MM.1S (cell line): Measurements from ENCODE around the gene TLR4.

Experiments
- DNase-seq: peaks from one replicate; pipeline ENCODE4 v3.0.0-alpha.2; 2015
- H2AFZ ChIP-seq: fragments of 300-600 bp; sonication (generic); 2 replicates; pipeline ENCODE4 v1.6.0; 2016; ENCODE audit warnings: antibody characterized with exemption, low read length
- H3F3A ChIP-seq: fragments of 300-600 bp; sonication (generic); 2 replicates; pipeline ENCODE4 v1.6.1; 2016; ENCODE audit warnings: mild to moderate bottlenecking, antibody characterized with exemption, low read length, moderate library complexity, mixed read lengths; ENCODE audit not compliant: insufficient read depth
- H3K27ac ChIP-seq: fragments of 300-600 bp; sonication (generic); 2 replicates; pipeline ENCODE4 v1.5.1; 2016; ENCODE audit warnings: mild to moderate bottlenecking, low read length
- H3K27me3 ChIP-seq: fragments of 300-600 bp; sonication (generic); replicated peaks from 2 replicates; pipeline ENCODE4 v1.6.0; 2016; ENCODE audit warnings: low read length; ENCODE audit not compliant: insufficient read depth
- H3K36me3 ChIP-seq: fragments of 300-600 bp; sonication (generic); replicated peaks from 2 replicates; pipeline ENCODE4 v1.6.1; 2016; ENCODE audit warnings: mild to moderate bottlenecking, low read length, mixed read lengths; ENCODE audit not compliant: insufficient read depth
- H3K4me1 ChIP-seq: fragments of 300-600 bp; sonication (generic); 2 replicates; pipeline ENCODE4 v1.6.1; 2016; ENCODE audit warnings: low read length, mixed read lengths
- H3K4me2 ChIP-seq: fragments of 300-600 bp; sonication (generic); 2 replicates; pipeline ENCODE4 v1.6.0; 2016; ENCODE audit warnings: low read depth, low read length
- H3K4me3 ChIP-seq: fragments of 300-600 bp; sonication (generic); 2 replicates; pipeline ENCODE4 v1.5.1; 2016; ENCODE audit warnings: low read length, mixed read lengths
- H3K79me2 ChIP-seq: fragments of 300-600 bp; sonication (generic); 2 replicates; pipeline ENCODE4 v1.6.1; 2016; ENCODE audit warnings: mixed run types, low read length, mixed read lengths
- H3K9ac ChIP-seq: fragments of 300-600 bp; sonication (generic); 2 replicates; pipeline ENCODE4 v1.6.1; 2016; ENCODE audit warnings: low read length, mixed read lengths
- H3K9me2 ChIP-seq: fragments of 300-600 bp; sonication (generic); replicated peaks from 2 replicates; pipeline ENCODE4 v1.6.1; 2016; ENCODE audit warnings: mild to moderate bottlenecking, low read length, mixed read lengths; ENCODE audit not compliant: insufficient read depth
- H3K9me3 ChIP-seq: fragments of 300-600 bp; sonication (generic); replicated peaks from 2 replicates; pipeline ENCODE4 v1.6.1; 2016; ENCODE audit warnings: mild to moderate bottlenecking, low read length, mixed read lengths; ENCODE audit not compliant: insufficient read depth
- H4K20me1 ChIP-seq: fragments of 300-600 bp; sonication (generic); 2 replicates; pipeline ENCODE4 v1.6.1; 2016; ENCODE audit warnings: mild to moderate bottlenecking, low read length, moderate library complexity, mixed read lengths; ENCODE audit not compliant: insufficient read depth
- EZH2 ChIP-seq: fragments of 300-600 bp; sonication (generic); optimal IDR thresholded peaks from 2 replicates; pipeline ENCODE3; 2017; ENCODE audit warnings: low read depth, mild to moderate bottlenecking, antibody characterized with exemption, low read length, mixed read lengths
- EZH2phosphoT487 ChIP-seq: fragments of 300-600 bp; sonication (generic); IDR thresholded peaks from 2 replicates; pipeline ENCODE4 v1.6.1; 2018; ENCODE audit warnings: antibody characterized with exemption, low read length
- TF ChIP-seq, protein P1 (sequence below): fragments of 300-600 bp; sonication (generic); IDR thresholded peaks from 2 replicates; pipeline ENCODE4 v1.5.1; 2016; ENCODE audit warnings: antibody characterized with exemption, low read length, mixed read lengths

The TLR4 gene

GRCh38 chr9:117718701-117719100 is 14.5 kb downstream of the TLR4 start:
- Histone ChIP-seq H4K20me1 (no peaks in the 10 kb centered on the region), H3K4me3 (no peak overlapping the region), H3K27me3 (no peaks in the 10 kb centered on the region), H3K9me3 (no peaks in the 10 kb centered on the region), H3K79me2 (no peaks in the 10 kb centered on the region), H2AFZ (no peak overlapping the region), H3K36me3 (no peaks in the 10 kb centered on the region), H3K9ac (no peak overlapping the region), H3K4me1 (peaks cover 36% of the 10 kb centered on the region), H3K9me2 (no peaks in the 10 kb centered on the region), H3K27ac (no peak overlapping the region), H3F3A (peaks cover 9% of the 10 kb centered on the region; the same call in 1 of the 2 replicates), H3K4me2 (peak overlapping the region; percentile 4; the same call in 1 of the 2 replicates)
- TF ChIP-seq, protein P1, sequence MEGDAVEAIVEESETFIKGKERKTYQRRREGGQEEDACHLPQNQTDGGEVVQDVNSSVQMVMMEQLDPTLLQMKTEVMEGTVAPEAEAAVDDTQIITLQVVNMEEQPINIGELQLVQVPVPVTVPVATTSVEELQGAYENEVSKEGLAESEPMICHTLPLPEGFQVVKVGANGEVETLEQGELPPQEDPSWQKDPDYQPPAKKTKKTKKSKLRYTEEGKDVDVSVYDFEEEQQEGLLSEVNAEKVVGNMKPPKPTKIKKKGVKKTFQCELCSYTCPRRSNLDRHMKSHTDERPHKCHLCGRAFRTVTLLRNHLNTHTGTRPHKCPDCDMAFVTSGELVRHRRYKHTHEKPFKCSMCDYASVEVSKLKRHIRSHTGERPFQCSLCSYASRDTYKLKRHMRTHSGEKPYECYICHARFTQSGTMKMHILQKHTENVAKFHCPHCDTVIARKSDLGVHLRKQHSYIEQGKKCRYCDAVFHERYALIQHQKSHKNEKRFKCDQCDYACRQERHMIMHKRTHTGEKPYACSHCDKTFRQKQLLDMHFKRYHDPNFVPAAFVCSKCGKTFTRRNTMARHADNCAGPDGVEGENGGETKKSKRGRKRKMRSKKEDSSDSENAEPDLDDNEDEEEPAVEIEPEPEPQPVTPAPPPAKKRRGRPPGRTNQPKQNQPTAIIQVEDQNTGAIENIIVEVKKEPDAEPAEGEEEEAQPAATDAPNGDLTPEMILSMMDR, result no peak
- no peak for TF ChIP-seq EZH2phosphoT487
- TF ChIP-seq EZH2, result no peak
- no peak for DNase-seq

DNA sequence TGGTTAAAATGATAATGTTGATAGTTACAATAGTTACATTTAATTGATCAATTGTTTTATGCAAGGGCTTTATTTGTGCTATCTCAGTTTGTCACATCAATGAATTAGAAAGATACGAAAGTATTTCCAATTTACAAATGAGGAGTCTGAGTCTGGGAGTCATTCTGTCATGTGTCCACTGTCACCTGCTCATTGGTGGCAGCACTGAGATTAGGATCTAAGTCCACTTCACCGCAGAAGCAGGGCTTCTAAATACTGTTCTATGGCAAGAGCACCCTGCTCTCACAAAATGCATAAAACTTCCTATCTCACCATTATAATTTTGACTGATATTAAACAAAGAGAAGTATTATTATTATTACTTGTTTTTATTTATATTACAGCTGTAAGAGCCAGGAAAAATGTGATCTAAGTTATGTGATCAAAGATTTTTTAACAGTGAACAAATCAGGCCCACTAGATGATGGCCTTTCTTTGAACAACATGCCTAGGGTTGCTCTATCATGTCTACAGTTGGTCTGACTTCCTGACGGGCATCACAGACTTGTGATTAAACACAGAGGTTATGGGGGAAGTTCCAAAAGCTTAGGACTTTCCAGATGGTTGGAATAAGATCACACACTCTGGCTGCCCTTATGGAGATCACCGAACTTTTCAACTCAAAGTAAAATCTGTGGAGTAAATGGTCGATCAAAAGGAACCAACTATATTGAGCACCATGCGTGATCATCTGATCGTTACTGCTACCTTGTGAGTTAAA is 15.1 kb downstream of the TLR4 start:
- Histone ChIP-seq H3K4me3 (no peak overlapping the region), H3K9ac (no peak overlapping the region), H2AFZ (no peak overlapping the region), H3K4me2 (no peak overlapping the region), H3K27ac (no peak overlapping the region), H3K9me2 (no peaks in the 10 kb centered on the region), H3K4me1 (peaks cover 43% of the 10 kb centered on the region), H3K27me3 (no peaks in the 10 kb centered on the region), H3K9me3 (no peaks in the 10 kb centered on the region), H3K36me3 (no peaks in the 10 kb centered on the region), H3F3A (peaks cover 9% of the 10 kb centered on the region; the same call in 1 of the 2 replicates), H4K20me1 (no peaks in the 10 kb centered on the region), H3K79me2 (no peaks in the 10 kb centered on the region)
- no peak for DNase-seq
- no peak for TF ChIP-seq EZH2phosphoT487
- TF ChIP-seq EZH2, result no peak
- TF ChIP-seq, protein P1, result no peak

DNA sequence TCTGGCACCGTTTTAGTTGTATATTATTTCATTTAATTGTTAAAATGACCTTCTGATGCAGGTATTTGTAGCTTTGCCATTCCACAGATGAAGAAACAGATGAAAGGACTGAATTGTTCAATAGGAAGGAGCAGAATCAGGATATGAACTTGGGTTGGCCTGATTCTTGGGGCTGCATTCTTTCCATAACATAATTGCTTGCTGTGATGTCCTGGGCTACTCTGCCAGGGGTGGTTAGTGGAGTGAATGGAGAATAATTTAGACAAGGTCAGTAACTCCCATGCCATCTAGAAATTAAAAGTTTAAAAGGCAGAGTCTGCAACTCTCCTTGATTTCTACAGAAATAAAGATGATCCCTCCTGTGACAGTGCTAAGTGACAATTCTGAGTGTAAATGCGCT is 15.9 kb downstream of the TLR4 start:
- no peak for DNase-seq
- no peak overlapping the region for H2AFZ ChIP-seq
- H3K9me3 ChIP-seq, result no peaks in the 10 kb centered on the region
- no peak for TF ChIP-seq EZH2phosphoT487
- TF ChIP-seq EZH2, result no peak
- TF ChIP-seq, protein P1, result no peak
- no peaks in the 10 kb centered on the region for H4K20me1 ChIP-seq
- H3K9me2 ChIP-seq, result no peaks in the 10 kb centered on the region
- H3K4me2 ChIP-seq, result no peak overlapping the region
- no peak overlapping the region for H3K4me3 ChIP-seq
- no peaks in the 10 kb centered on the region for H3K79me2 ChIP-seq
- peaks cover 45% of the 10 kb centered on the region for H3K4me1 ChIP-seq
- H3K27ac ChIP-seq, result no peak overlapping the region
- H3K27me3 ChIP-seq, result no peaks in the 10 kb centered on the region
- peaks cover 9% of the 10 kb centered on the region; the same call in 1 of the 2 replicates for H3F3A ChIP-seq
- no peaks in the 10 kb centered on the region for H3K36me3 ChIP-seq
- no peak overlapping the region for H3K9ac ChIP-seq
